Uterus (tissue), 2 donors: ENCODE results near the gene KRT5.

Experiments used
- CTCF ChIP-seq, 4 experiments: fragments of 200-600 bp in 2 of 4; fragments of 450-650 bp in 2 of 4; sonication (generic) in 2 of 4; IDR thresholded peaks; one replicate each; pipeline ENCODE4 v1.5.1; 2016 to 2019; ENCODE audit warnings: antibody characterized with exemption in 4 of 4, mild to moderate bottlenecking in 2 of 4, moderate library complexity in 1 of 4
- POLR2A ChIP-seq, 2 donors: fragments of 450-650 bp; IDR thresholded peaks; one replicate each; pipeline ENCODE4 v1.6.1; 2016; ENCODE audit warnings: antibody characterized with exemption in 2 of 2, mild to moderate bottlenecking in 1 of 2, moderate library complexity in 1 of 2

GRCh38 chr12:52526511-52526951 lies 6.3 kb upstream of the KRT5 start:
- TF ChIP-seq CTCF (IDR thresholded peaks at IDR 0.05) (no peak), POLR2A (IDR thresholded peaks at IDR 0.05) (no peak)
